ENCODE results near the gene KCNT2.

Gene KCNT2

DNA sequence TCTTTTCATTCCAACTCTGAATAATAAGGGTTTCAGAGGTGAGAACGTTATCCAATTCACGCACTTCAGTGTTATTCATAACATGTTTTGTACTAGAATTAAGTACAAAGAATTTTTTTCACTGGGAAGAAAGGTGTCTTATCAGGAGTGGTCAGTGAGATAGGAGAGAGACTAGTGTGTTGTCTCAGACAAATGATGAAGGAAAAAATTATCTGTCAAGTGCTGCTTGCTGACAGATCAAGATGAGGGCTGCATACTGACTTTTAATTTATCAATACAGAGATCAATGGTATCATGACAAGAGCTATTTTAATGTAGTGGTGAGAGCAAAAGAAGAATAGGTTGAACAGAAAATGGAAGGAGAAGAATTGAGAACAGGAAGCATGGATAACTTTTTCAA is 402.4 kb downstream of the KCNT2 start:
- H3K4me1 ChIP-seq (ENCODE audit: control insufficient read depth, insufficient read depth, low read length) = no peaks in the 10 kb centered on the region
- ChIA-PET CTCF (no interaction called here), POLR2A (no interaction called here)
- no peaks in the 10 kb centered on the region for H3K36me3 ChIP-seq (ENCODE audit: control insufficient read depth in 2 of 2, insufficient read depth in 1 of 2, low read length in 2 of 2)
- H3K4me3 ChIP-seq (ENCODE audit: low read depth, low read length) = no peak overlapping the region
- TF ChIP-seq ZNF423 (tag by site-specific recombination; IDR thresholded peaks at IDR 0.05) = no peak
- no peak for TF ChIP-seq ZNF2 (tag by site-specific recombination; IDR thresholded peaks at IDR 0.05)
- TF ChIP-seq ZFHX2 (tag by site-specific recombination; conservative IDR thresholded peaks at IDR 0.05) = no peak
- TF ChIP-seq, protein P1, sequence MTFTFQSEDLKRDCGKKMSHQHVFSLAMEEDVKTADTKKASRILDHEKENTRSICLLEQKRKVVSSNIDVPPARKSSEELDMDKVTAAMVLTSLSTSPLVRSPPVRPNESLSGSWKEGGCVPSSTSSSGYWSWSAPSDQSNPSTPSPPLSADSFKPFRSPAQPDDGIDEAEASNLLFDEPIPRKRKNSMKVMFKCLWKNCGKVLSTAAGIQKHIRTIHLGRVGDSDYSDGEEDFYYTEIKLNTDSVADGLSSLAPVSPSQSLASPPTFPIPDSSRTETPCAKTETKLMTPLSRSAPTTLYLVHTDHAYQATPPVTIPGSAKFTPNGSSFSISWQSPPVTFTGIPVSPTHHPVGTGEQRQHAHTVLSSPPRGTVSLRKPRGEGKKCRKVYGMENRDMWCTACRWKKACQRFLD (tag by site-specific recombination; IDR thresholded peaks at IDR 0.05) = no peak
- no peak for TF ChIP-seq ZFP37 (tag by site-specific recombination; IDR thresholded peaks at IDR 0.05)
- no peak for TF ChIP-seq ZNF560 (tag by site-specific recombination; IDR thresholded peaks at IDR 0.05; ENCODE audit: borderline replicate concordance)
- no peak for TF ChIP-seq YY1 (tag by site-specific recombination; IDR thresholded peaks at IDR 0.05)
- TF ChIP-seq ZXDB (tag by site-specific recombination; IDR thresholded peaks at IDR 0.05) = no peak
- no peak for TF ChIP-seq REPIN1 (tag by site-specific recombination; IDR thresholded peaks at IDR 0.05; ENCODE audit: low read depth)
- no peak for TF ChIP-seq ZNF133 (tag by site-specific recombination; IDR thresholded peaks at IDR 0.05)
- TF ChIP-seq ZNF623 (tag by site-specific recombination; IDR thresholded peaks at IDR 0.05) = no peak
- TF ChIP-seq ZNF701 (tag by site-specific recombination; IDR thresholded peaks at IDR 0.05) = no peak
- TF ChIP-seq ZFP3 (tag by site-specific recombination; IDR thresholded peaks at IDR 0.05; ENCODE audit: low read depth) = no peak
- no peak for TF ChIP-seq TCF7L2 (IDR thresholded peaks at IDR 0.05; ENCODE audit: borderline replicate concordance, low read depth, low read length)
- no peak for TF ChIP-seq ZNF585B (tag by site-specific recombination; IDR thresholded peaks at IDR 0.05)
- TF ChIP-seq ZNF561 (tag by site-specific recombination; IDR thresholded peaks at IDR 0.05; ENCODE audit: borderline replicate concordance) = no peak
- TF ChIP-seq, protein P2, sequence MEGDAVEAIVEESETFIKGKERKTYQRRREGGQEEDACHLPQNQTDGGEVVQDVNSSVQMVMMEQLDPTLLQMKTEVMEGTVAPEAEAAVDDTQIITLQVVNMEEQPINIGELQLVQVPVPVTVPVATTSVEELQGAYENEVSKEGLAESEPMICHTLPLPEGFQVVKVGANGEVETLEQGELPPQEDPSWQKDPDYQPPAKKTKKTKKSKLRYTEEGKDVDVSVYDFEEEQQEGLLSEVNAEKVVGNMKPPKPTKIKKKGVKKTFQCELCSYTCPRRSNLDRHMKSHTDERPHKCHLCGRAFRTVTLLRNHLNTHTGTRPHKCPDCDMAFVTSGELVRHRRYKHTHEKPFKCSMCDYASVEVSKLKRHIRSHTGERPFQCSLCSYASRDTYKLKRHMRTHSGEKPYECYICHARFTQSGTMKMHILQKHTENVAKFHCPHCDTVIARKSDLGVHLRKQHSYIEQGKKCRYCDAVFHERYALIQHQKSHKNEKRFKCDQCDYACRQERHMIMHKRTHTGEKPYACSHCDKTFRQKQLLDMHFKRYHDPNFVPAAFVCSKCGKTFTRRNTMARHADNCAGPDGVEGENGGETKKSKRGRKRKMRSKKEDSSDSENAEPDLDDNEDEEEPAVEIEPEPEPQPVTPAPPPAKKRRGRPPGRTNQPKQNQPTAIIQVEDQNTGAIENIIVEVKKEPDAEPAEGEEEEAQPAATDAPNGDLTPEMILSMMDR (tag by site-specific recombination; IDR thresholded peaks at IDR 0.05) = no peak
- no peaks in the 10 kb centered on the region for H3K9me3 ChIP-seq (ENCODE audit: control insufficient read depth, insufficient read depth, low read depth, low read length)
- H3K27ac ChIP-seq (ENCODE audit: extremely low read depth, low read depth, low read length) = no peak overlapping the region

DNA sequence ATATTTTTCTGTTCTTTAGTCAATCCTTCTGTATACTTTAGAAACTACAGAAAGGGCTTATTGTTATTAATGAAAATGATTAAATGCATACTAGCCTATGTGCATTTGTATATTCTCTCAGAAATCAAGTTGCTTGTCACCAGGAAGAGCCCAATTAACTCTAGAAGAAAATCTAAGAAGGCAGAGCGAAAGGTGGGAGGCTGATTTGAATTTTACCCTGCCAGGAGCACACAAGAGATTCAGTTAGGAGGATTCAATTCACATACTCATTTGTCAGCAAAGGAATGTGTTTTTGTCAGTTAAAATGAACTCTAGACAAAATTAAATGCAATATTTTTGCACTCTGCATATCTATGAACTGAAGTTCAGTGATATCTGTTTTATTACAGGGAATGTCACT is 411.8 kb downstream of the KCNT2 start:
- POLR2A ChIA-PET = no interaction called here
- Histone ChIP-seq H3K36me3 (ENCODE audit: control insufficient read depth in 2 of 2, insufficient read depth in 1 of 2, low read length in 2 of 2) (no peaks in the 10 kb centered on the region), H3K4me1 (ENCODE audit: control insufficient read depth, insufficient read depth, low read length) (no peaks in the 10 kb centered on the region), H3K27ac (ENCODE audit: extremely low read depth, low read depth, low read length) (no peak overlapping the region), H3K4me3 (ENCODE audit: low read depth, low read length) (no peak overlapping the region), H3K9me3 (ENCODE audit: control insufficient read depth, insufficient read depth, low read depth, low read length) (no peaks in the 10 kb centered on the region)
- CTCF ChIA-PET = no interaction called here
- TF ChIP-seq ZNF677 (tag by site-specific recombination; IDR thresholded peaks at IDR 0.05) = no peak
- no peak for TF ChIP-seq ZNF416 (tag by site-specific recombination; IDR thresholded peaks at IDR 0.05)
- no peak for TF ChIP-seq ZNF670 (tag by site-specific recombination; IDR thresholded peaks at IDR 0.05; ENCODE audit: low read depth)
- TF ChIP-seq, protein P3, sequence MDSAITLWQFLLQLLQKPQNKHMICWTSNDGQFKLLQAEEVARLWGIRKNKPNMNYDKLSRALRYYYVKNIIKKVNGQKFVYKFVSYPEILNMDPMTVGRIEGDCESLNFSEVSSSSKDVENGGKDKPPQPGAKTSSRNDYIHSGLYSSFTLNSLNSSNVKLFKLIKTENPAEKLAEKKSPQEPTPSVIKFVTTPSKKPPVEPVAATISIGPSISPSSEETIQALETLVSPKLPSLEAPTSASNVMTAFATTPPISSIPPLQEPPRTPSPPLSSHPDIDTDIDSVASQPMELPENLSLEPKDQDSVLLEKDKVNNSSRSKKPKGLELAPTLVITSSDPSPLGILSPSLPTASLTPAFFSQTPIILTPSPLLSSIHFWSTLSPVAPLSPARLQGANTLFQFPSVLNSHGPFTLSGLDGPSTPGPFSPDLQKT (IDR thresholded peaks at IDR 0.05; ENCODE audit: borderline replicate concordance, low read depth, low read length) = no peak
- no peak for TF ChIP-seq FEZF1 (tag by site-specific recombination; IDR thresholded peaks at IDR 0.05)
- TF ChIP-seq ZBTB7A (tag by site-specific recombination; IDR thresholded peaks at IDR 0.05; ENCODE audit: low read depth) = no peak
- TF ChIP-seq ZNF785 (tag by site-specific recombination; IDR thresholded peaks at IDR 0.05) = no peak
- no peak for TF ChIP-seq ZNF214 (tag by site-specific recombination; IDR thresholded peaks at IDR 0.05; ENCODE audit: borderline replicate concordance)
- TF ChIP-seq ZNF707 (tag by site-specific recombination; IDR thresholded peaks at IDR 0.05) = no peak
- no peak for TF ChIP-seq ZNF37A (tag by site-specific recombination; IDR thresholded peaks at IDR 0.05)
- TF ChIP-seq ZNF549 (tag by site-specific recombination; IDR thresholded peaks at IDR 0.05) = no peak
- no peak for TF ChIP-seq ZNF174 (tag by site-specific recombination; IDR thresholded peaks at IDR 0.05)
- no peak for TF ChIP-seq ZNF558 (tag by site-specific recombination; IDR thresholded peaks at IDR 0.05)
- TF ChIP-seq YY1 (tag by site-specific recombination; IDR thresholded peaks at IDR 0.05) = no peak
- TF ChIP-seq, protein P4, sequence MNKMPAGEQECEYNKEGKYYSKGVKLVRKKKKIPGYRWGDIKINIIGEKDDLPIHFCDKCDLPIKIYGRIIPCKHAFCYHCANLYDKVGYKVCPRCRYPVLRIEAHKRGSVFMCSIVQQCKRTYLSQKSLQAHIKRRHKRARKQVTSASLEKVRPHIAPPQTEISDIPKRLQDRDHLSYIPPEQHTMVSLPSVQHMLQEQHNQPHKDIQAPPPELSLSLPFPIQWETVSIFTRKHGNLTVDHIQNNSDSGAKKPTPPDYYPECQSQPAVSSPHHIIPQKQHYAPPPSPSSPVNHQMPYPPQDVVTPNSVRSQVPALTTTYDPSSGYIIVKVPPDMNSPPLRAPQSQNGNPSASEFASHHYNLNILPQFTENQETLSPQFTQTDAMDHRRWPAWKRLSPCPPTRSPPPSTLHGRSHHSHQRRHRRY (tag by site-specific recombination; IDR thresholded peaks at IDR 0.05) = no peak
- no peak for TF ChIP-seq GLIS2 (tag by site-specific recombination; IDR thresholded peaks at IDR 0.05)
- no peak for TF ChIP-seq BCL11B (tag by site-specific recombination; IDR thresholded peaks at IDR 0.05; ENCODE audit: low read depth)
